ENCODE measurements around the gene SLC39A8. TPM values are rescaled to one million over a fixed set of nuclear protein-coding genes. Genes with fewer than 3 reads are reported as not detected.
"Not testable (repeated sequence)": the region's sequence is repeated elsewhere in the genome, so short reads cannot be mapped to it uniquely, and the experiment has no call there.

SLC39A8 gene
- total and polyA plus RNA-seq, 2 donors from 2014 or later: 7.1 to 19.7 TPM

DNA sequence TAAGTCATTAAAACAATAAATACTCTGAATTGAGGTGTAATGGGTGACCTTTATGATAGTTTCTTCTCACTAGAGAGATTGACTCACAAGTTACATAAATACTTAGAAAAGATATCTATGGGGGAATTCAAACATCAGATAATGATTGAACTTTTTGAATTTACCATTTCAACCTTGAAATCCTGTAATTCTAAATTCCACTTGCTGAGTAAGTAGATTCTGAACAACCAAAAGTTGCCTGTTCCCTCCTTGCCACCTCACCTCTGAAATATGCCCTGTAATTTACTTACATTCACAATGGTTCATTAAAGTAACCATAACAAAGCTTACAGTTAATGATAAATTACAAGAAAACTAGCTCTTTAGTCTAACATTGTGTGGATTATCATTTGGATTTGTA, 43.3 kb upstream of the SLC39A8 start:
- FAIRE-seq (no peak), DNase-seq (no peak)
- H3K27ac ChIP-seq (ENCODE audit: low read depth in 2 of 2, low read length in 2 of 2): no peak overlapping the region
- H3K36me3 ChIP-seq (ENCODE audit: control insufficient read depth in 2 of 3, insufficient read depth in 3 of 3, low read length in 3 of 3): no peaks in the 10 kb centered on the region
- no peaks in the 10 kb centered on the region for H3K4me1 ChIP-seq (ENCODE audit: control insufficient read depth in 2 of 3, insufficient read depth in 2 of 3, low read depth in 1 of 3, low read length in 3 of 3)
- no peak overlapping the region for H3K9ac ChIP-seq (ENCODE audit: low read length in 3 of 3)
- intact Hi-C loops (cut with DNase I): no loop called here
- no peak overlapping the region for H3K4me3 ChIP-seq (ENCODE audit: low read length in 3 of 3)
- H3K9me3 ChIP-seq (ENCODE audit: control insufficient read depth in 2 of 3, insufficient read depth in 1 of 3, low read length in 3 of 3): no peaks in the 10 kb centered on the region
- TF ChIP-seq, protein P1, sequence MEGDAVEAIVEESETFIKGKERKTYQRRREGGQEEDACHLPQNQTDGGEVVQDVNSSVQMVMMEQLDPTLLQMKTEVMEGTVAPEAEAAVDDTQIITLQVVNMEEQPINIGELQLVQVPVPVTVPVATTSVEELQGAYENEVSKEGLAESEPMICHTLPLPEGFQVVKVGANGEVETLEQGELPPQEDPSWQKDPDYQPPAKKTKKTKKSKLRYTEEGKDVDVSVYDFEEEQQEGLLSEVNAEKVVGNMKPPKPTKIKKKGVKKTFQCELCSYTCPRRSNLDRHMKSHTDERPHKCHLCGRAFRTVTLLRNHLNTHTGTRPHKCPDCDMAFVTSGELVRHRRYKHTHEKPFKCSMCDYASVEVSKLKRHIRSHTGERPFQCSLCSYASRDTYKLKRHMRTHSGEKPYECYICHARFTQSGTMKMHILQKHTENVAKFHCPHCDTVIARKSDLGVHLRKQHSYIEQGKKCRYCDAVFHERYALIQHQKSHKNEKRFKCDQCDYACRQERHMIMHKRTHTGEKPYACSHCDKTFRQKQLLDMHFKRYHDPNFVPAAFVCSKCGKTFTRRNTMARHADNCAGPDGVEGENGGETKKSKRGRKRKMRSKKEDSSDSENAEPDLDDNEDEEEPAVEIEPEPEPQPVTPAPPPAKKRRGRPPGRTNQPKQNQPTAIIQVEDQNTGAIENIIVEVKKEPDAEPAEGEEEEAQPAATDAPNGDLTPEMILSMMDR (IDR thresholded peaks at IDR 0.05; ENCODE audit: borderline replicate concordance, extremely low read depth, insufficient read depth): no peak
- no peaks in the 10 kb centered on the region for H3K27me3 ChIP-seq (ENCODE audit: control insufficient read depth, insufficient read depth, low read length)

DNA sequence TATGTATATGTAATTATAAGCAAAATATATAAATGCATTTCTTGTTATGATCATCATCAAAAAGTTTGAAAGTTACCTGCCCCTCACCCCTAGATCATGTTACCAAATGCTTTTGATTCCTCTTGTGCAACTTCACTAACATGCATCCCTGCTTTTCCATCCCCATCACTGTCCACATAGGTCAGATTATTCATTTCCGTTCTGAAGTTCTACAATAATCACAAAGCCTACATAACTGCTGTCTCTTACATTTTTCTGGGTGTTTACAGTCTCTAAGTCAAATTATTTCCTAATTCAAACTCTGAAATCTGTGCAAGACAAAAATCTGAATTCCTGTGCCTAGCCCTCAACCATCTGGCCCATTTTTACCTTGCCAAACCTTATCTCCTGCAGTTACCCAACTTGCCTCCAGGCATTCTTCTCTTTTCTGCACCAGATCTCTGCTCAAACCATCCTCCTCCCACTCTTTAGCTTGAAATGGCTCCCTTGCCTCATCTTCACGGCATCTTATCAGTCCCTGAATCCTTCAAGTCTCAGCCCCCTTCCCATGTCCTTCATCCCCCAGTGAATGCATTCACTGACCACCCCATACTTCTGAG, 42.4 kb upstream of the SLC39A8 start:
- H3K4me1 ChIP-seq (ENCODE audit: control insufficient read depth in 2 of 3, insufficient read depth in 2 of 3, low read depth in 1 of 3, low read length in 3 of 3): no peaks in the 10 kb centered on the region
- intact Hi-C loops (cut with DNase I): no loop called here
- no peaks in the 10 kb centered on the region for H3K27me3 ChIP-seq (ENCODE audit: control insufficient read depth, insufficient read depth, low read length)
- TF ChIP-seq, protein P1 (IDR thresholded peaks at IDR 0.05; ENCODE audit: borderline replicate concordance, extremely low read depth, insufficient read depth): no peak
- DNase-seq (no peak), FAIRE-seq (no peak)
- H3K9me3 ChIP-seq (ENCODE audit: control insufficient read depth in 2 of 3, insufficient read depth in 1 of 3, low read length in 3 of 3): no peaks in the 10 kb centered on the region
- no peak overlapping the region for H3K9ac ChIP-seq (ENCODE audit: low read length in 3 of 3)
- no peak overlapping the region for H3K4me3 ChIP-seq (ENCODE audit: low read length in 3 of 3)
- no peak overlapping the region for H3K27ac ChIP-seq (ENCODE audit: low read depth in 2 of 2, low read length in 2 of 2)
- no peaks in the 10 kb centered on the region for H3K36me3 ChIP-seq (ENCODE audit: control insufficient read depth in 2 of 3, insufficient read depth in 3 of 3, low read length in 3 of 3)

DNA sequence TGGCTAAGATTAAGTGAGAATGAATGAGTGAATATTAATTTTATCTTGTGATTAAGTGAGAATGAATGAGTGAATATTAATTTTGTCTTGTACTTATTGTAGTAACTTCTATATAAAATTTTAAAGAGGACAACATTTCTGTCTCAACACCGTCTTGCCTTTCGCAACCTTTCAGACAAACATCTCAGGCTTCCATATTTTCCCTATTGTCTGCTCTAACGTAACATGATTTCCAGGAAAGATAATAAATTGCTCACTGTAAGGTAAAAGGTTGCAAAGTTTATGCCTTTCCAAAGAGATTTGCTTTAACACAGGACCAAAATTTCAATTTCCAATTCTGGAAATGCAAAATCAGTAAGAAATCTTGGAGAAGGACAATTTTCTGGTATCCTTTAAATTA, 41.7 kb upstream of the SLC39A8 start:
- H3K27me3 ChIP-seq (ENCODE audit: control insufficient read depth, insufficient read depth, low read length): no peaks in the 10 kb centered on the region
- no peak overlapping the region for H3K27ac ChIP-seq (ENCODE audit: low read depth in 2 of 2, low read length in 2 of 2)
- DNase-seq: no peak
- FAIRE-seq: no peak
- no peaks in the 10 kb centered on the region for H3K4me1 ChIP-seq (ENCODE audit: control insufficient read depth in 2 of 3, insufficient read depth in 2 of 3, low read depth in 1 of 3, low read length in 3 of 3)
- H3K36me3 ChIP-seq (ENCODE audit: control insufficient read depth in 2 of 3, insufficient read depth in 3 of 3, low read length in 3 of 3): no peaks in the 10 kb centered on the region
- H3K9me3 ChIP-seq (ENCODE audit: control insufficient read depth in 2 of 3, insufficient read depth in 1 of 3, low read length in 3 of 3): no peaks in the 10 kb centered on the region
- intact Hi-C loops (cut with DNase I): no loop called here
- TF ChIP-seq, protein P1 (IDR thresholded peaks at IDR 0.05; ENCODE audit: borderline replicate concordance, extremely low read depth, insufficient read depth): no peak
- H3K4me3 ChIP-seq (ENCODE audit: low read length in 3 of 3): no peak overlapping the region
- no peak overlapping the region for H3K9ac ChIP-seq (ENCODE audit: low read length in 3 of 3)

- H3K4me3 ChIP-seq (ENCODE audit: low read length in 3 of 3); H3K9me3 ChIP-seq (ENCODE audit: control insufficient read depth in 2 of 3, insufficient read depth in 1 of 3, low read length in 3 of 3); DNase-seq; H3K4me1 ChIP-seq (ENCODE audit: control insufficient read depth in 2 of 3, insufficient read depth in 2 of 3, low read depth in 1 of 3, low read length in 3 of 3); FAIRE-seq; H3K36me3 ChIP-seq (ENCODE audit: control insufficient read depth in 2 of 3, insufficient read depth in 3 of 3, low read length in 3 of 3); H3K27ac ChIP-seq (ENCODE audit: low read depth in 2 of 2, low read length in 2 of 2); H3K9ac ChIP-seq (ENCODE audit: low read length in 3 of 3); intact Hi-C loops (cut with DNase I); H3K27me3 ChIP-seq (ENCODE audit: control insufficient read depth, insufficient read depth, low read length): not testable (repeated sequence)
These were observed 35.0 kb upstream of the SLC39A8 start for GRCh38 chr4:102380253-102380652.
